Nephron progenitor cell (in vitro differentiated cells): ENCODE results near the gene ITGB6.
A peak's percentile ranks its signal among the peaks of the same experiment; 100 is the strongest.

ENCODE experiments used
- DNase-seq: peaks from one replicate; pipeline ENCODE4 v3.0.0; 2021
- H3K27ac Mint-ChIP-seq: 2 replicates; pipeline ENCODE4 v1.8.0; 2021; ENCODE audit warnings: mild to moderate bottlenecking, moderate library complexity, mixed read lengths
- H3K27me3 Mint-ChIP-seq: 2 replicates; pipeline ENCODE4 v1.8.0; 2021; ENCODE audit warnings: mild to moderate bottlenecking, low read depth, mixed read lengths; ENCODE audit not compliant: poor library complexity
- H3K36me3 Mint-ChIP-seq: 2 replicates; pipeline ENCODE4 v1.8.0; 2021; ENCODE audit warnings: low read depth, mixed read lengths
- H3K4me1 Mint-ChIP-seq: 2 replicates; pipeline ENCODE4 v1.8.0; 2021; ENCODE audit warnings: mixed read lengths
- H3K4me3 Mint-ChIP-seq: 2 replicates; pipeline ENCODE4 v1.8.0; 2021; ENCODE audit warnings: mild to moderate bottlenecking, moderate library complexity, mixed read lengths
- H3K9me3 Mint-ChIP-seq: 2 replicates; pipeline ENCODE4 v1.8.0; 2021; ENCODE audit warnings: mild to moderate bottlenecking, moderate library complexity, mixed read lengths
- CTCF ChIP-seq: fragments of 200-600 bp; sonication (generic); IDR thresholded peaks from 2 replicates; pipeline ENCODE4 v1.5.0; 2021; ENCODE audit warnings: antibody characterized with exemption

ITGB6 gene

GRCh38 chr2:160224060-160224459 lies 24.0 kb upstream of the ITGB6 start:
- Mint-ChIP-seq H3K4me3 (no peak overlapping the region), H3K27me3 (peaks cover 3% of the 10 kb centered on the region), H3K9me3 (no peaks in the 10 kb centered on the region), H3K36me3 (no peaks in the 10 kb centered on the region), H3K27ac (no peak overlapping the region), H3K4me1 (peaks cover 70% of the 10 kb centered on the region)
- no peak for DNase-seq
- no peak for TF ChIP-seq CTCF

- Mint-ChIP-seq H3K27me3 (peaks cover 3% of the 10 kb centered on the region), H3K4me3 (no peak overlapping the region), H3K9me3 (no peaks in the 10 kb centered on the region), H3K27ac (no peak overlapping the region), H3K4me1 (peaks cover 67% of the 10 kb centered on the region), H3K36me3 (no peaks in the 10 kb centered on the region)
- DNase-seq, result no peak
- no peak for TF ChIP-seq CTCF
These were observed 23.5 kb upstream of the ITGB6 start for GRCh38 chr2:160223560-160223959.

GRCh38 chr2:160222546-160223283 lies 22.6 kb upstream of the ITGB6 start:
- Mint-ChIP-seq H3K36me3 (no peaks in the 10 kb centered on the region), H3K4me3 (no peak overlapping the region), H3K4me1 (peaks cover 59% of the 10 kb centered on the region), H3K27me3 (peaks cover 3% of the 10 kb centered on the region), H3K27ac (no peak overlapping the region), H3K9me3 (no peaks in the 10 kb centered on the region)
- no peak for DNase-seq
- TF ChIP-seq CTCF, result no peak

GRCh38 chr2:160221391-160222276 lies 21.6 kb upstream of the ITGB6 start:
- peak overlapping the region; percentile 37 for H3K27ac Mint-ChIP-seq
- no peak for DNase-seq
- no peak for TF ChIP-seq CTCF
- peaks cover 48% of the 10 kb centered on the region for H3K4me1 Mint-ChIP-seq
- no peaks in the 10 kb centered on the region for H3K9me3 Mint-ChIP-seq
- H3K27me3 Mint-ChIP-seq, result peaks cover 3% of the 10 kb centered on the region
- H3K36me3 Mint-ChIP-seq, result no peaks in the 10 kb centered on the region
- H3K4me3 Mint-ChIP-seq, result no peak overlapping the region

GRCh38 chr2:160220545-160221009 lies 20.5 kb upstream of the ITGB6 start:
- Mint-ChIP-seq H3K4me1 (peaks cover 39% of the 10 kb centered on the region), H3K9me3 (no peaks in the 10 kb centered on the region), H3K4me3 (no peak overlapping the region), H3K27me3 (peaks cover 3% of the 10 kb centered on the region), H3K36me3 (no peaks in the 10 kb centered on the region), H3K27ac (peak overlapping the region; percentile 23)
- TF ChIP-seq CTCF, result no peak
- no peak for DNase-seq
